Measurements from ENCODE around the gene MCTP2. TPM values are rescaled to one million over a fixed set of nuclear protein-coding genes. Genes with fewer than 3 reads are reported as not detected.

MCTP2 gene
- polyA plus RNA-seq, 3 donors, result 2.4 to 7.4 (median 7.3) TPM

- DNase-seq, result no peak
- intact Hi-C loops (cut with micrococcal nuclease), result no loop called here
- Mint-ChIP-seq H3K27me3 (ENCODE audit: low read depth in 3 of 3) (no peaks in the 10 kb centered on the region), H3K4me3 (no peak overlapping the region), H3K27ac (no peak overlapping the region), H3K36me3 (peaks cover 28 to 51% of the 10 kb centered on the region in 2 donors), H3K4me1 (no peaks in the 10 kb centered on the region), H3K9me3 (no peaks in the 10 kb centered on the region)
- no peaks in the 10 kb centered on the region for H3K4me1 ChIP-seq (ENCODE audit: control insufficient read depth in 1 of 2, insufficient read depth in 2 of 2, low read length in 2 of 2)
- no peak overlapping the region for H3K4me2 ChIP-seq (replicated peaks; ENCODE audit: extremely low read depth, low read length, poor library complexity, severe bottlenecking)
- H3K79me2 ChIP-seq (ENCODE audit: insufficient read depth, low read length), result no peaks in the 10 kb centered on the region
- no peak overlapping the region for H3K4me3 ChIP-seq (replicated peaks in 1 of 3; ENCODE audit: low read depth in 2 of 3, low read length in 3 of 3)
- no peaks in the 10 kb centered on the region for H4K20me1 ChIP-seq (ENCODE audit: insufficient read depth, low read length)
- no peak overlapping the region for H2AFZ ChIP-seq (ENCODE audit: insufficient read depth, low read depth, low read length, poor library complexity, severe bottlenecking)
- no peak overlapping the region for H3K9ac ChIP-seq (ENCODE audit: insufficient read depth, low read length, poor library complexity, severe bottlenecking)
- no peak for TF ChIP-seq CTCF (IDR thresholded peaks at IDR 0.05)
- no peak overlapping the region for H3K27ac ChIP-seq (ENCODE audit: low read depth in 1 of 2, low read length in 2 of 2)
- no peaks in the 10 kb centered on the region for H3K27me3 ChIP-seq (ENCODE audit: control insufficient read depth in 2 of 2, insufficient read depth in 2 of 2, low read length in 2 of 2)
- no peaks in the 10 kb centered on the region for H3K9me3 ChIP-seq (replicated peaks in 1 of 2; ENCODE audit: control insufficient read depth in 1 of 2, insufficient read depth in 1 of 2, low read length in 2 of 2)
- peaks cover 0 to 17% of the 10 kb centered on the region in 2 donors for H3K36me3 ChIP-seq (replicated peaks in 1 of 2; ENCODE audit: control insufficient read depth in 1 of 2, insufficient read depth in 2 of 2, low read length in 2 of 2)
- WGBS (ENCODE audit: insufficient coverage), result no CpG with 5 or more reads among the region's 1 CpG
Observed at GRCh38 chr15:94395640-94396039, 164.3 kb downstream of the MCTP2 start.

- Histone ChIP-seq H3K27ac (ENCODE audit: low read depth in 1 of 2, low read length in 2 of 2) (no peak overlapping the region), H3K4me2 (replicated peaks; ENCODE audit: extremely low read depth, low read length, poor library complexity, severe bottlenecking) (no peak overlapping the region), H3K79me2 (ENCODE audit: insufficient read depth, low read length) (no peaks in the 10 kb centered on the region), H2AFZ (ENCODE audit: insufficient read depth, low read depth, low read length, poor library complexity, severe bottlenecking) (no peak overlapping the region), H3K9me3 (replicated peaks in 1 of 2; ENCODE audit: control insufficient read depth in 1 of 2, insufficient read depth in 1 of 2, low read length in 2 of 2) (no peaks in the 10 kb centered on the region), H3K4me3 (replicated peaks in 1 of 3; ENCODE audit: low read depth in 2 of 3, low read length in 3 of 3) (no peak overlapping the region), H4K20me1 (ENCODE audit: insufficient read depth, low read length) (no peaks in the 10 kb centered on the region), H3K27me3 (ENCODE audit: control insufficient read depth in 2 of 2, insufficient read depth in 2 of 2, low read length in 2 of 2) (no peaks in the 10 kb centered on the region), H3K9ac (ENCODE audit: insufficient read depth, low read length, poor library complexity, severe bottlenecking) (no peak overlapping the region), H3K36me3 (replicated peaks in 1 of 2; ENCODE audit: control insufficient read depth in 1 of 2, insufficient read depth in 2 of 2, low read length in 2 of 2) (peaks cover 0 to 18% of the 10 kb centered on the region in 2 donors), H3K4me1 (ENCODE audit: control insufficient read depth in 1 of 2, insufficient read depth in 2 of 2, low read length in 2 of 2) (no peaks in the 10 kb centered on the region)
- Mint-ChIP-seq H3K9me3 (no peaks in the 10 kb centered on the region), H3K4me1 (no peaks in the 10 kb centered on the region), H3K27ac (no peak overlapping the region), H3K4me3 (no peak overlapping the region), H3K36me3 (peaks cover 28 to 58% of the 10 kb centered on the region in 2 donors), H3K27me3 (ENCODE audit: low read depth in 3 of 3) (no peaks in the 10 kb centered on the region)
- intact Hi-C loops (cut with micrococcal nuclease), result no loop called here
- DNase-seq, result no peak
- no CpG with 5 or more reads among the region's 3 CpGs for WGBS (ENCODE audit: insufficient coverage)
- TF ChIP-seq CTCF (IDR thresholded peaks at IDR 0.05), result no peak
Observed at GRCh38 chr15:94397337-94397736, 166.0 kb downstream of the MCTP2 start.

All from CD14-positive monocyte (primary cell).